ENCODE data around the gene IRAG1. TPM values are rescaled to one million over a fixed set of nuclear protein-coding genes. Genes with fewer than 3 reads are reported as not detected.
A peak's percentile ranks its signal among the peaks of the same experiment; 100 is the strongest.

The IRAG1 gene
- total RNA-seq, 1 donor from 2014 or later = 236 TPM

GRCh38 chr11:10670099-10670498 lies 23.5 kb downstream of the IRAG1 start:
- Histone ChIP-seq H3K27me3 (no peaks in the 10 kb centered on the region), H3K9me3 (no peaks in the 10 kb centered on the region), H3K27ac (peak overlapping the region; percentile 88 to 93), H3K4me1 (peaks cover 37 to 85% of the 10 kb centered on the region in 2 donors), H3K36me3 (peaks cover 0 to 2% of the 10 kb centered on the region in 2 donors), H3K4me3 (peak overlapping the region in 1 of 2 donors; percentile 38)
- no peak for TF ChIP-seq CTCF (IDR thresholded peaks at IDR 0.05)
- no peak for DNase-seq (ENCODE audit: low spot score in 2 of 2)
- intact Hi-C loops (cut with DNase I) = no loop called here

GRCh38 chr11:10669258-10670033 lies 24.1 kb downstream of the IRAG1 start:
- H3K27ac ChIP-seq = peak overlapping the region; percentile 88 to 93
- no peaks in the 10 kb centered on the region for H3K27me3 ChIP-seq
- intact Hi-C loops (cut with DNase I) = loop anchor here (5.0 kb wide), 1 partner anchor 102 kb away; the partner anchor contains the start of gene LYVE1
- peak in 1 of 2 donors; percentile 65 for DNase-seq (ENCODE audit: low spot score in 2 of 2)
- H3K36me3 ChIP-seq = peaks cover 0 to 2% of the 10 kb centered on the region in 2 donors
- peaks cover 36 to 92% of the 10 kb centered on the region in 2 donors for H3K4me1 ChIP-seq
- TF ChIP-seq CTCF (IDR thresholded peaks at IDR 0.05) = no peak
- no peaks in the 10 kb centered on the region for H3K9me3 ChIP-seq
- H3K4me3 ChIP-seq = peak overlapping the region in 1 of 2 donors; percentile 38

- H3K27ac ChIP-seq = peak overlapping the region; percentile 88 to 93
- peak overlapping the region; percentile 5 to 7 for H3K4me3 ChIP-seq
- intact Hi-C loops (cut with DNase I) = loop anchor here (5.0 kb wide), 1 partner anchor 100 kb away; the partner anchor contains the start of gene LYVE1
- H3K4me1 ChIP-seq = peaks cover 31 to 84% of the 10 kb centered on the region in 2 donors
- peaks cover 4 to 6% of the 10 kb centered on the region in 2 donors for H3K36me3 ChIP-seq
- H3K27me3 ChIP-seq = no peaks in the 10 kb centered on the region
- peak in 1 of 2 donors; percentile 50 for DNase-seq (ENCODE audit: low spot score in 2 of 2)
- no peaks in the 10 kb centered on the region for H3K9me3 ChIP-seq
- no peak for TF ChIP-seq CTCF (IDR thresholded peaks at IDR 0.05)
These were observed 26.1 kb downstream of the IRAG1 start for GRCh38 chr11:10667521-10667885.

DNA sequence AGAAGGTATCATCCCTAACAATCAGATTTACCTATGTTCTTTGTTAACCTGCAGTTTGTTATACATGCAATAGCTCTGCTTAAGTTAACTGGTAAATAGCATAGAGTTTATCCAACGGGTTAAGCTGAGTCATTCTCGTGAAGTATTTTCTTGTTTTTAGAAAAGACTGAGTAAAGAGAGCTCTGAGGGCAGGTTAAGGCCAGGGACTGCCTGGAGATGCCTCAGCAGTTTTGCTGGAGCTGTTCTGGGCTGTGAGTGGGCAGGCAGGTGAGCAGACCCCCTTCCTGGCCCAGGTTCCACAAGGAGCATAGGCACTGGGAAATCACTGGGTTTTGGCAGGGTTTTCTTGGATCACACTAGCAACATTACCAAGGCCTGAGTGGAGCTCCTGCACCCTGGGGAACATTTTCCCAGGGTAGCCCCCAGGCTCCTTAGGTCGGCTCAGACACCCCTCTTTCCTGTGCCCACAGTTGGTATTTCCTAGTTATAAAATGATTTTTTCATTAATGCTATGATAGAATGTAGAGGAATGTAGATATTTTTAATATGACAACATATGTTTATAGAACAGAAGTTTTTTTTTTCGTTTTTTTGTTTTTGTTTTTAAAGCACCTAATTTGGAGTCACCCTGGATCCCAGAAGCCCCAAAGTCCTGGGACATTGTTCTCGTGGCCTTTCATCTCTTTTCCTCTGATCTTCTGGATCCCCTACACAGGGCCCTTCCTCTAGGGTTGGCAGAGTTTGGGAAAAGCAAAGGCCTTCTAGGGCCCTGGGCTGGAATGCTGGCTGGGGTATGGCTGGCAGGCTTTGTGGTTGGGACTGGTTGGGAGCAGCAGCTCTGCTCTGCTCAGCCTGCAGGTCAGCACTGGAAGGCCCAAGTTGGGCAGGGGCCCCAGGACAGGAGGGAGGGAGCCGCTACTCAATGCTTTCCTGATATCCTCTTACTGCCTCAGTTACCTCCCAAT lies 26.7 kb downstream of the IRAG1 start:
- peak in 1 of 2 donors; percentile 70 for DNase-seq (ENCODE audit: low spot score in 2 of 2)
- TF ChIP-seq CTCF (IDR thresholded peaks at IDR 0.05) = no peak
- Histone ChIP-seq H3K27me3 (no peaks in the 10 kb centered on the region), H3K27ac (peak overlapping the region; percentile 88 to 93), H3K9me3 (no peaks in the 10 kb centered on the region), H3K4me1 (peaks cover 31 to 85% of the 10 kb centered on the region in 2 donors), H3K4me3 (peak overlapping the region; percentile 5 to 9), H3K36me3 (peaks cover 4 to 6% of the 10 kb centered on the region in 2 donors)
- intact Hi-C loops (cut with DNase I) = loop anchor here (5.0 kb wide), 1 partner anchor 100 kb away; the partner anchor contains the start of gene LYVE1

DNA sequence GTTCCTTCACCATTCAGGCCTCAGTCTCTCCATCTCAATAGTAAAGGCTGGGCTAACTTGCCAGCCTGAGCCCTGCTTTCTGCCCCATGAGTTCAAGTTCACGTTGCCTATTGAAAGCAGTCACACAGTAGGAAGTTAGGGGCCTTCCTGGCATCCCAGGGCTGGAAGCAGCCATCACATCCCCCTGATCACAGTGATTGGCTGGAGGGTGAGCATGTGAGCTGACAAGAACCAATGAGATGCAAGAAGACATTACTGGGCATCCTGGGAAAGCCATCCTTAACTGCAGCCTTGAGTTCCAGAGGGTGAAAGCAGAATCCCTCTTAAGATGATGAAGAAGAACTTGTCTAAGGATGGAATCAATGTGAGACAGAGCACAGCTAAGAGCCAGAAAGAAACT lies 29.1 kb downstream of the IRAG1 start:
- Histone ChIP-seq H3K27me3 (no peaks in the 10 kb centered on the region), H3K36me3 (peaks cover 3 to 6% of the 10 kb centered on the region in 2 donors), H3K4me3 (no peak overlapping the region), H3K27ac (peak overlapping the region; percentile 88 to 93), H3K9me3 (no peaks in the 10 kb centered on the region), H3K4me1 (peaks cover 27 to 88% of the 10 kb centered on the region in 2 donors)
- no peak for TF ChIP-seq CTCF (IDR thresholded peaks at IDR 0.05)
- intact Hi-C loops (cut with DNase I) = no loop called here
- no peak for DNase-seq (ENCODE audit: low spot score in 2 of 2)

All from ascending aorta (tissue), 2 donors.